Keratinocyte (primary cell): ENCODE measurements around the gene LAMTOR5. TPM values are rescaled to one million over a fixed set of nuclear protein-coding genes. Genes with fewer than 3 reads are reported as not detected.

Experiments
- DNase-seq: peaks from one replicate; pipeline ENCODE4 v3.0.0-alpha.2; 2011; ENCODE audit warnings: low read depth, missing footprints, low spot score
- FAIRE-seq: peaks from 2 replicates; lab custom pipeline; 2011; peaks lifted over from hg19 to GRCh38; lab: Jason Lieb, UNC
- H2AFZ ChIP-seq: 2 replicates; pipeline ENCODE4 v1.6.0; 2012; ENCODE audit warnings: low read length, control low read depth, inconsistent platforms; ENCODE audit not compliant: control insufficient read depth
- H3K27ac ChIP-seq: 2 replicates; pipeline ENCODE4 v1.5.1; 2011; ENCODE audit warnings: low read length; ENCODE audit not compliant: control insufficient read depth, insufficient read depth
- H3K27me3 ChIP-seq: 3 replicates; pipeline ENCODE4 v1.6.0; 2011; ENCODE audit warnings: low read length; ENCODE audit not compliant: control insufficient read depth, insufficient read depth; ENCODE audit errors: extremely low read depth
- H3K36me3 ChIP-seq, 2 experiments: 2 replicates in 1 of 2; 3 replicates in 1 of 2; pipeline ENCODE4 v1.5.1; 2011; ENCODE audit warnings: low read length in 2 of 2, mild to moderate bottlenecking in 1 of 2; ENCODE audit not compliant: control insufficient read depth in 2 of 2, insufficient read depth in 2 of 2; ENCODE audit errors: extremely low read depth in 1 of 2
- H3K4me1 ChIP-seq: 3 replicates; pipeline ENCODE4 v1.5.1; 2011; ENCODE audit warnings: low read length; ENCODE audit not compliant: control insufficient read depth, insufficient read depth; ENCODE audit errors: extremely low read depth
- H3K4me2 ChIP-seq: 3 replicates; pipeline ENCODE4 v1.6.0; 2011; ENCODE audit warnings: low read depth, low read length; ENCODE audit not compliant: control insufficient read depth, insufficient read depth; ENCODE audit errors: extremely low read depth
- H3K4me3 ChIP-seq, 3 experiments: fragments of 200-600 bp in 1 of 3; sonication (generic) in 1 of 3; 2 replicates in 2 of 3; 3 replicates in 1 of 3; pipeline ENCODE4 v1.5.1; 2011 to 2016; ENCODE audit warnings: low read length in 3 of 3, mild to moderate bottlenecking in 3 of 3, control low read depth in 2 of 3, inconsistent platforms in 1 of 3, low read depth in 1 of 3, mixed read lengths in 1 of 3, mixed run types in 1 of 3, moderate library complexity in 1 of 3; ENCODE audit not compliant: control insufficient read depth in 2 of 3, insufficient read depth in 2 of 3; ENCODE audit errors: extremely low read depth in 1 of 3
- H3K79me2 ChIP-seq: 2 replicates; pipeline ENCODE4 v1.6.0; 2012; ENCODE audit warnings: low read length; ENCODE audit not compliant: control insufficient read depth, insufficient read depth
- H3K9ac ChIP-seq: 3 replicates; pipeline ENCODE4 v1.6.0; 2011; ENCODE audit warnings: low read length; ENCODE audit not compliant: control insufficient read depth, insufficient read depth; ENCODE audit errors: extremely low read depth
- H3K9me1 ChIP-seq: 3 replicates; pipeline ENCODE4 v1.6.0; 2011; ENCODE audit warnings: low read length; ENCODE audit not compliant: control insufficient read depth, insufficient read depth; ENCODE audit errors: extremely low read depth
- H3K9me3 ChIP-seq: 2 replicates; pipeline ENCODE4 v1.5.1; 2012; ENCODE audit warnings: low read depth, low read length; ENCODE audit not compliant: control insufficient read depth
- H4K20me1 ChIP-seq: 3 replicates; pipeline ENCODE4 v1.6.0; 2011; ENCODE audit warnings: low read length; ENCODE audit not compliant: control insufficient read depth, insufficient read depth; ENCODE audit errors: extremely low read depth
- EZH2 ChIP-seq: IDR thresholded peaks from one replicate; pipeline ENCODE4 v1.6.1; 2012; ENCODE audit warnings: inconsistent platforms, mild to moderate bottlenecking, low read length, moderate library complexity
- dilution Hi-C: fragments of 300-500 bp; cut with MboI; formaldehyde crosslinking; loops from one replicate; pipeline ENCODE4 v1.7.0; 2020; ENCODE audit warnings: low sequenced_read_pairs; ENCODE audit not compliant: extremely low pct_ligation_motif_present
- polyA plus RNA-seq, 5 experiments: library from polyadenylated mRNA; depleted of rRNA in 3 of 5; stranded (reverse) in 3 of 5; stranded (forward) in 1 of 5; unstranded in 1 of 5; fragments of >200 nt; gene quantifications; 1 replicate in 1 of 5; 2 replicates in 3 of 5; 3 replicates in 1 of 5; pipeline versions ENCODE4 v1.2.1 to v1.2.3, GENCODE V29; 2011 to 2012; ENCODE audit warnings: missing spikeins in 2 of 5, low read depth in 1 of 5, low replicate concordance in 1 of 5
- TF ChIP-seq, protein P1 (sequence below), 3 experiments: IDR thresholded peaks in 1 of 3; conservative IDR thresholded peaks in 1 of 3; optimal IDR thresholded peaks in 1 of 3; 2 replicates in 2 of 3; 3 replicates in 1 of 3; pipeline versions ENCODE3 to v1.5.1; 2011; ENCODE audit warnings: low read length in 3 of 3, mild to moderate bottlenecking in 3 of 3, moderate library complexity in 2 of 3, control low read depth in 1 of 3, inconsistent platforms in 1 of 3; ENCODE audit not compliant: insufficient read depth in 2 of 3; ENCODE audit errors: extremely low read depth in 1 of 3

Gene LAMTOR5
- polyA plus RNA-seq, 1 donor (not counting 4 experiments of a cell fraction or from before 2014, with no cell fraction given): 365 TPM

DNA sequence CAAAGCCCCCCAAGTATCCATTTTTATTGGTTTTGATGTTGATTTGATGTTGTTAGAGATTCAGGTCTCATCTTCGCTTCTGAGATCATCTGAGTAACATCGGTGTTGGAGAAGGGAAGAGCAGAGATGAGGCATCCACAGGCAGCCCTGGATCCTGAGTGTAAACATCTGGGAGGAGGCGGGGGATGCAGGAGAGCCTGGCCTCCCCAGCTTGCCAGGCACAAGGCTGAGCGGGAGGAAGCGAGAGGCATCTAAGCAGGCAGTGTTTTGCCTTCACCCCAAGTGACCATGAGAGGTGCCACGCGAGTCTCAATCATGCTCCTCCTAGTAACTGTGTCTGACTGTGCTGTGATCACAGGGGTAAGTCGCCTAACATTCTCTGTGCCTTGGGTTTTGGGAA lies 43.4 kb upstream of the LAMTOR5 start, which contains the start of gene PROK1:
Gene PROK1 (plus strand): TSS at position 221 of the 400 bp plus-strand sequence. CDS start 68 bp downstream, at position 289.
- no peak for TF ChIP-seq EZH2
- TF ChIP-seq, protein P1, sequence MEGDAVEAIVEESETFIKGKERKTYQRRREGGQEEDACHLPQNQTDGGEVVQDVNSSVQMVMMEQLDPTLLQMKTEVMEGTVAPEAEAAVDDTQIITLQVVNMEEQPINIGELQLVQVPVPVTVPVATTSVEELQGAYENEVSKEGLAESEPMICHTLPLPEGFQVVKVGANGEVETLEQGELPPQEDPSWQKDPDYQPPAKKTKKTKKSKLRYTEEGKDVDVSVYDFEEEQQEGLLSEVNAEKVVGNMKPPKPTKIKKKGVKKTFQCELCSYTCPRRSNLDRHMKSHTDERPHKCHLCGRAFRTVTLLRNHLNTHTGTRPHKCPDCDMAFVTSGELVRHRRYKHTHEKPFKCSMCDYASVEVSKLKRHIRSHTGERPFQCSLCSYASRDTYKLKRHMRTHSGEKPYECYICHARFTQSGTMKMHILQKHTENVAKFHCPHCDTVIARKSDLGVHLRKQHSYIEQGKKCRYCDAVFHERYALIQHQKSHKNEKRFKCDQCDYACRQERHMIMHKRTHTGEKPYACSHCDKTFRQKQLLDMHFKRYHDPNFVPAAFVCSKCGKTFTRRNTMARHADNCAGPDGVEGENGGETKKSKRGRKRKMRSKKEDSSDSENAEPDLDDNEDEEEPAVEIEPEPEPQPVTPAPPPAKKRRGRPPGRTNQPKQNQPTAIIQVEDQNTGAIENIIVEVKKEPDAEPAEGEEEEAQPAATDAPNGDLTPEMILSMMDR (optimal IDR thresholded peaks at IDR 0.05 in 1 of 3, IDR thresholded peaks at IDR 0.05 in 1 of 3, conservative IDR thresholded peaks at IDR 0.05 in 1 of 3; ENCODE audit: extremely low read depth in 1 of 3, insufficient read depth in 2 of 3, low read length in 3 of 3): no peak
- H3K27me3 ChIP-seq: peaks cover 14% of the 10 kb centered on the region
- H4K20me1 ChIP-seq: no peaks in the 10 kb centered on the region
- DNase-seq: no peak
- H3K79me2 ChIP-seq: no peaks in the 10 kb centered on the region
- no peaks in the 10 kb centered on the region for H3K9me3 ChIP-seq
- H2AFZ ChIP-seq: no peak within 1 kb of the TSS
- H3K27ac ChIP-seq: no peak within 1 kb of the TSS
- no peaks in the 10 kb centered on the region for H3K36me3 ChIP-seq
- H3K9ac ChIP-seq: no peak within 1 kb of the TSS
- H3K4me1 ChIP-seq: no peaks in the 10 kb centered on the region
- FAIRE-seq: no peak
- dilution Hi-C loops: no loop called here
- no peak within 1 kb of the TSS for H3K4me3 ChIP-seq
- H3K9me1 ChIP-seq: no peaks in the 10 kb centered on the region
- H3K4me2 ChIP-seq: no peak within 1 kb of the TSS

DNA sequence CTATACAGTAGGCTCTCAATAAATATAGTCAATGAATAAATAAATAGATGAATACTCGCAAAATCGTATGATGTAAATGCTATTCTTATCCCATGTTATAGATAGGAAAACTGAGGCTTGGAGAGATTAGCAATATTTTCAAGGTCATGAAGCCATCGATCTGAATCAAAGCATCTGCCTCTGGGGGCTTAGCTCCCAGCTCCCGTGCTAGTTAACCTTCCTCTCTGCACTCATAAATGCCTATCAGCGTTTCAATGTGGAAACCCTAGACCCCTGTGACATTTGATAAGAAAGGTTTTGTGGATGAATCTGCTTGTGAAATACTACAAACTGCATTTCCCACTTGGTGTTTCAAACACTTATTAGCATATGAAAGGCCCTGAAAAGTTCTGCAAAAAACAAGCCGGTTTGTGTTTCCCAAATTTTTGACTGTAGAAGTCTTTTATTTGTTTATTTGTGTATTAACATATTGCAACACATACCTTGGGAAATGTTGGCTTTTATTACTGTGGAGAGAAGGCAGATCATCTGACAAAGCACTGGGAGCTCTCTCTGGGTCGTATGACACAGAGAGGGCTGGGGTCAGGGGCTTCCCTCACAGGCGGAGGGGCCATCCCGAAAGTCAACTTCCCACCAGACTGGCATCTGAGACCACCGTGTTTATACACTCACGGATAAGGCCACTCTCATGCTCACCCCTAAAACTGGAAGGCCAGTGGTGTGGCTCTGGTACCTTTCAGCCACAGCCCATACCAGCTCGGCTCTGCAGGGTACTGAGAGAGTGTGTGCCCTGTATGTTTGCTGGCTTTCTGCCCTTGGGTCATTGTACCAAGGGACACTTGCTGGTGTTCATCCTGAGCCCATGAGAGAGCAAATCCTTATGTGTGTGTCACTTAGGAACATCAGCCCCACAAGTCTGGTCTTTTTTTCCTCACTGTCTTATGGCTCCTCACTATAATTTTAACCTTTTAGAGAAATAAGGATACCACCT lies 42.5 kb upstream of the LAMTOR5 start:
- H3K4me2 ChIP-seq: no peak overlapping the region
- FAIRE-seq: no peak
- H3K4me3 ChIP-seq: no peak overlapping the region
- no peak for DNase-seq
- no peak overlapping the region for H3K9ac ChIP-seq
- H4K20me1 ChIP-seq: no peaks in the 10 kb centered on the region
- no peak overlapping the region for H2AFZ ChIP-seq
- H3K27me3 ChIP-seq: peaks cover 14% of the 10 kb centered on the region
- H3K79me2 ChIP-seq: no peaks in the 10 kb centered on the region
- dilution Hi-C loops: no loop called here
- H3K9me1 ChIP-seq: no peaks in the 10 kb centered on the region
- no peaks in the 10 kb centered on the region for H3K4me1 ChIP-seq
- H3K9me3 ChIP-seq: no peaks in the 10 kb centered on the region
- no peak overlapping the region for H3K27ac ChIP-seq
- no peaks in the 10 kb centered on the region for H3K36me3 ChIP-seq
- TF ChIP-seq, protein P1 (optimal IDR thresholded peaks at IDR 0.05 in 1 of 3, IDR thresholded peaks at IDR 0.05 in 1 of 3, conservative IDR thresholded peaks at IDR 0.05 in 1 of 3; ENCODE audit: extremely low read depth in 1 of 3, insufficient read depth in 2 of 3, low read length in 3 of 3): no peak
- TF ChIP-seq EZH2: no peak
